GM21515 (cell line): Measurements from ENCODE around the gene CFAP74.

ENCODE experiments used
- ATAC-seq: cut with Tn5 transposase; IDR thresholded peaks from one replicate; pipeline ENCODE4 v1.9.1; 2021; ENCODE audit not compliant: unreplicated experiment

The CFAP74 gene

GRCh38 chr1:1972976-1973715, 30.4 kb downstream of the CFAP74 start:
- no peak for ATAC-seq

GRCh38 chr1:1971688-1972087, 31.9 kb downstream of the CFAP74 start:
- no peak for ATAC-seq

GRCh38 chr1:1971017-1971416, 32.6 kb downstream of the CFAP74 start:
- no peak for ATAC-seq

- no peak for ATAC-seq
These were observed 33.5 kb downstream of the CFAP74 start for GRCh38 chr1:1969953-1970716.

- ATAC-seq: no peak
These were observed 34.1 kb downstream of the CFAP74 start for GRCh38 chr1:1969505-1969900.

- no peak for ATAC-seq
These were observed 34.6 kb downstream of the CFAP74 start for GRCh38 chr1:1968767-1969504.

GRCh38 chr1:1967879-1968278, 35.7 kb downstream of the CFAP74 start:
- no peak for ATAC-seq

GRCh38 chr1:1967151-1967550, 36.4 kb downstream of the CFAP74 start:
- no peak for ATAC-seq

- no peak for ATAC-seq
These were observed 37.4 kb downstream of the CFAP74 start for GRCh38 chr1:1966071-1966740.

GRCh38 chr1:1965546-1965945, 38.0 kb downstream of the CFAP74 start:
- no peak for ATAC-seq

GRCh38 chr1:1964811-1965210, 38.8 kb downstream of the CFAP74 start:
- no peak for ATAC-seq

- no peak for ATAC-seq
These were observed 40.0 kb downstream of the CFAP74 start for GRCh38 chr1:1963570-1963969.

GRCh38 chr1:1962752-1963151, 40.8 kb downstream of the CFAP74 start:
- ATAC-seq: no peak

- ATAC-seq: no peak
These were observed 42.9 kb downstream of the CFAP74 start for GRCh38 chr1:1960480-1961196.

- ATAC-seq: no peak
These were observed 43.6 kb downstream of the CFAP74 start for GRCh38 chr1:1959840-1960479.

GRCh38 chr1:1959459-1959839, 44.1 kb downstream of the CFAP74 start:
- ATAC-seq: no peak

GRCh38 chr1:1958071-1958541, 45.5 kb downstream of the CFAP74 start:
- ATAC-seq: no peak

- no peak for ATAC-seq
These were observed 46.0 kb downstream of the CFAP74 start for GRCh38 chr1:1957533-1957961.

- no peak for ATAC-seq
These were observed 46.7 kb downstream of the CFAP74 start for GRCh38 chr1:1956586-1957532.
